Measurements from ENCODE around the gene EHMT1. TPM values are rescaled to one million over a fixed set of nuclear protein-coding genes. Genes with fewer than 3 reads are reported as not detected.
"Not testable (repeated sequence)": the region's sequence is repeated elsewhere in the genome, so short reads cannot be mapped to it uniquely, and the experiment has no call there.

EHMT1 gene
- total RNA-seq, 2 donors from 2014 or later = 56.2 to 59.6 TPM

- intact Hi-C loops (cut with DNase I) = no loop called here
- peak; percentile 76 for DNase-seq (ENCODE audit: low spot score)
Measured at GRCh38 chr9:137589441-137590122, 29.2 kb upstream of the EHMT1 start.

GRCh38 chr9:137590123-137590468 lies 28.7 kb upstream of the EHMT1 start:
- intact Hi-C loops (cut with DNase I) = no loop called here
- DNase-seq (ENCODE audit: low spot score) = no peak

GRCh38 chr9:137590469-137591383 lies 28.1 kb upstream of the EHMT1 start, which contains the start of gene ZMYND19:
Gene ZMYND19 (minus strand): TSS chr9:137590512. CDS start chr9:137590263, 249 bp downstream.
- peak; percentile 96 for DNase-seq (ENCODE audit: low spot score)
- intact Hi-C loops (cut with DNase I) = no loop called here

GRCh38 chr9:137592767-137593166 lies 26.0 kb upstream of the EHMT1 start:
- intact Hi-C loops (cut with DNase I) = no loop called here
- no peak for DNase-seq (ENCODE audit: low spot score)

GRCh38 chr9:137593176-137593575 lies 25.6 kb upstream of the EHMT1 start:
- DNase-seq (ENCODE audit: low spot score) = no peak
- intact Hi-C loops (cut with DNase I) = no loop called here

- DNase-seq (ENCODE audit: low spot score); intact Hi-C loops (cut with DNase I): not testable (repeated sequence)
Measured at GRCh38 chr9:137596577-137596976, 22.2 kb upstream of the EHMT1 start.

GRCh38 chr9:137598943-137599342 lies 19.9 kb upstream of the EHMT1 start:
- intact Hi-C loops (cut with DNase I) = no loop called here
- no peak for DNase-seq (ENCODE audit: low spot score)

- no peak for DNase-seq (ENCODE audit: low spot score)
- intact Hi-C loops (cut with DNase I) = no loop called here
Measured at GRCh38 chr9:137602661-137603060, 16.1 kb upstream of the EHMT1 start.

- DNase-seq (ENCODE audit: low spot score) = no peak
- intact Hi-C loops (cut with DNase I) = no loop called here
Measured at GRCh38 chr9:137603879-137604278, 14.9 kb upstream of the EHMT1 start.

- intact Hi-C loops (cut with DNase I) = no loop called here
- DNase-seq (ENCODE audit: low spot score) = peak; percentile 82
Measured at GRCh38 chr9:137604345-137605086, 14.3 kb upstream of the EHMT1 start.

GRCh38 chr9:137605121-137606004 lies 13.4 kb upstream of the EHMT1 start, which contains the start of gene ARRDC1:
Gene ARRDC1 (plus strand): TSS chr9:137605686. CDS start chr9:137605718, 32 bp downstream.
- peak; percentile 96 for DNase-seq (ENCODE audit: low spot score)
- intact Hi-C loops (cut with DNase I) = no loop called here

GRCh38 chr9:137606005-137606621 lies 12.7 kb upstream of the EHMT1 start:
- intact Hi-C loops (cut with DNase I) = no loop called here
- peak; percentile 86 for DNase-seq (ENCODE audit: low spot score)

GRCh38 chr9:137606734-137607138 lies 12.1 kb upstream of the EHMT1 start:
- DNase-seq (ENCODE audit: low spot score) = no peak
- intact Hi-C loops (cut with DNase I) = no loop called here

GRCh38 chr9:137607141-137607857 lies 11.5 kb upstream of the EHMT1 start:
- intact Hi-C loops (cut with DNase I) = no loop called here
- DNase-seq (ENCODE audit: low spot score) = no peak

GRCh38 chr9:137610944-137611343 lies 7.9 kb upstream of the EHMT1 start:
- DNase-seq (ENCODE audit: low spot score) = no peak
- intact Hi-C loops (cut with DNase I) = no loop called here

GRCh38 chr9:137611623-137612609 lies 6.9 kb upstream of the EHMT1 start:
- intact Hi-C loops (cut with DNase I) = no loop called here
- peak; percentile 83 for DNase-seq (ENCODE audit: low spot score)

GRCh38 chr9:137612741-137613142 lies 6.1 kb upstream of the EHMT1 start:
- intact Hi-C loops (cut with DNase I) = no loop called here
- DNase-seq (ENCODE audit: low spot score) = no peak
